HEK293 (cell line): ENCODE data around the gene VPREB3.
A peak's percentile ranks its signal among the peaks of the same experiment; 100 is the strongest.

Experiments
- AEBP2 ChIP-seq: fragments of 450-650 bp; formaldehyde crosslinking; IDR thresholded peaks from 2 replicates; pipeline ENCODE4 v1.5.1; 2016; ENCODE audit warnings: missing biosample characterization, missing genetic modification characterization, borderline replicate concordance
- CTCF ChIP-seq: fragments of 450-650 bp; formaldehyde crosslinking; IDR thresholded peaks from 2 replicates; pipeline ENCODE4 v1.5.1; 2016; ENCODE audit warnings: missing biosample characterization, missing genetic modification characterization
- GLIS1 ChIP-seq: fragments of 450-650 bp; formaldehyde crosslinking; IDR thresholded peaks from 2 replicates; pipeline ENCODE4 v1.5.1; 2016; ENCODE audit warnings: missing biosample characterization, missing genetic modification characterization
- GLIS2 ChIP-seq: fragments of 450-650 bp; formaldehyde crosslinking; IDR thresholded peaks from 2 replicates; pipeline ENCODE4 v1.5.1; 2016; ENCODE audit warnings: missing biosample characterization, missing genetic modification characterization
- HOXD13 ChIP-seq: sonication (generic); formaldehyde crosslinking; IDR thresholded peaks from 2 replicates; pipeline ENCODE4 v1.8.0; 2022; ENCODE audit warnings: missing genetic modification reagents, borderline replicate concordance
- INSM2 ChIP-seq: fragments of 450-650 bp; formaldehyde crosslinking; IDR thresholded peaks from 2 replicates; pipeline ENCODE4 v1.5.1; 2016; ENCODE audit warnings: missing biosample characterization, missing genetic modification characterization
- SETDB1 ChIP-seq: IDR thresholded peaks from one replicate; pipeline ENCODE4 v1.6.1; 2017; ENCODE audit warnings: mild to moderate bottlenecking, low read length, moderate library complexity, mixed read lengths; ENCODE audit not compliant: insufficient read length
- SP2 ChIP-seq: fragments of 450-650 bp; formaldehyde crosslinking; IDR thresholded peaks from 2 replicates; pipeline ENCODE4 v1.5.1; 2016; ENCODE audit warnings: missing biosample characterization, missing genetic modification characterization
- SP3 ChIP-seq: fragments of 450-650 bp; formaldehyde crosslinking; IDR thresholded peaks from 2 replicates; pipeline ENCODE4 v1.5.1; 2016; ENCODE audit warnings: missing biosample characterization, missing genetic modification characterization
- SP7 ChIP-seq: fragments of 450-650 bp; formaldehyde crosslinking; IDR thresholded peaks from 2 replicates; pipeline ENCODE4 v1.5.1; 2016; ENCODE audit warnings: missing biosample characterization, missing genetic modification characterization
- ZBTB49 ChIP-seq: fragments of 450-650 bp; formaldehyde crosslinking; IDR thresholded peaks from 2 replicates; pipeline ENCODE4 v1.5.1; 2016; ENCODE audit warnings: missing biosample characterization, missing genetic modification characterization, low read depth
- ZBTB6 ChIP-seq: fragments of 450-650 bp; formaldehyde crosslinking; IDR thresholded peaks from 2 replicates; pipeline ENCODE4 v1.5.1; 2017; ENCODE audit warnings: missing biosample characterization, missing genetic modification characterization
- ZNF140 ChIP-seq: fragments of 450-650 bp; formaldehyde crosslinking; IDR thresholded peaks from 2 replicates; pipeline ENCODE4 v1.5.1; 2016; ENCODE audit warnings: missing biosample characterization, missing genetic modification characterization
- ZNF174 ChIP-seq: fragments of 450-650 bp; formaldehyde crosslinking; IDR thresholded peaks from 2 replicates; pipeline ENCODE4 v1.5.0; 2017; ENCODE audit warnings: missing biosample characterization, mild to moderate bottlenecking, missing genetic modification characterization
- ZNF23 ChIP-seq: fragments of 450-650 bp; formaldehyde crosslinking; IDR thresholded peaks from 2 replicates; pipeline ENCODE4 v1.5.1; 2016; ENCODE audit warnings: missing biosample characterization, missing genetic modification characterization, borderline replicate concordance
- ZNF248 ChIP-seq: fragments of 450-650 bp; formaldehyde crosslinking; IDR thresholded peaks from 2 replicates; pipeline ENCODE4 v1.5.1; 2017; ENCODE audit warnings: missing biosample characterization, missing genetic modification characterization
- ZNF280D ChIP-seq: fragments of 450-650 bp; formaldehyde crosslinking; IDR thresholded peaks from 2 replicates; pipeline ENCODE4 v1.5.1; 2016; ENCODE audit warnings: missing biosample characterization, missing genetic modification characterization
- ZNF335 ChIP-seq: fragments of 450-650 bp; formaldehyde crosslinking; conservative IDR thresholded peaks from 2 replicates; pipeline ENCODE4 v1.5.1; 2016; ENCODE audit warnings: missing biosample characterization, missing genetic modification characterization
- ZNF350 ChIP-seq: fragments of 450-650 bp; formaldehyde crosslinking; IDR thresholded peaks from 2 replicates; pipeline ENCODE4 v1.5.0; 2017; ENCODE audit warnings: missing biosample characterization, mild to moderate bottlenecking, missing genetic modification characterization
- ZNF37A ChIP-seq: fragments of 450-650 bp; IDR thresholded peaks from 2 replicates; pipeline ENCODE4 v1.5.1; 2018; ENCODE audit warnings: missing biosample characterization, missing genetic modification characterization
- ZNF391 ChIP-seq: fragments of 450-650 bp; formaldehyde crosslinking; IDR thresholded peaks from 2 replicates; pipeline ENCODE4 v1.5.1; 2016; ENCODE audit warnings: low read depth, missing biosample characterization, missing genetic modification characterization, borderline replicate concordance
- ZNF488 ChIP-seq: fragments of 450-650 bp; formaldehyde crosslinking; IDR thresholded peaks from 2 replicates; pipeline ENCODE4 v1.5.1; 2016; ENCODE audit warnings: missing biosample characterization, missing genetic modification characterization
- ZNF501 ChIP-seq: fragments of 450-650 bp; formaldehyde crosslinking; IDR thresholded peaks from 2 replicates; pipeline ENCODE4 v1.5.1; 2016; ENCODE audit warnings: missing biosample characterization, missing genetic modification characterization
- ZNF560 ChIP-seq: fragments of 450-650 bp; formaldehyde crosslinking; IDR thresholded peaks from 2 replicates; pipeline ENCODE4 v1.5.1; 2017; ENCODE audit warnings: missing biosample characterization, missing genetic modification characterization, borderline replicate concordance
- ZNF580 ChIP-seq: fragments of 450-650 bp; formaldehyde crosslinking; IDR thresholded peaks from 2 replicates; pipeline ENCODE4 v1.5.1; 2016; ENCODE audit warnings: missing biosample characterization, missing genetic modification characterization
- ZNF677 ChIP-seq: fragments of 450-650 bp; IDR thresholded peaks from 2 replicates; pipeline ENCODE4 v1.5.0; 2018; ENCODE audit warnings: missing biosample characterization, mild to moderate bottlenecking, missing genetic modification characterization, moderate library complexity

VPREB3 gene

GRCh38 chr22:23786752-23787599 lies 32.8 kb upstream of the VPREB3 start, which contains the start of gene SMARCB1 (continued):
- TF ChIP-seq ZNF391 (tag by site-specific recombination), result no peak
- no peak for TF ChIP-seq ZNF488 (tag by site-specific recombination)
- TF ChIP-seq AEBP2 (tag by site-specific recombination), result no peak
- TF ChIP-seq ZNF560, result no peak
- TF ChIP-seq ZNF501 (tag by site-specific recombination), result no peak
- TF ChIP-seq CTCF (tag by site-specific recombination), result no peak
- no peak for TF ChIP-seq ZBTB49
- no peak for TF ChIP-seq ZNF580
- peak; percentile 36; the same call in 1 of the 2 replicates for TF ChIP-seq GLIS1 (tag by site-specific recombination)
- TF ChIP-seq ZNF248 (tag by site-specific recombination), result no peak
- TF ChIP-seq ZNF280D (tag by site-specific recombination), result no peak
- TF ChIP-seq ZNF350 (tag by site-specific recombination), result no peak
- TF ChIP-seq HOXD13, result no peak
- TF ChIP-seq SETDB1, result no peak
- no peak for TF ChIP-seq ZNF37A
- TF ChIP-seq INSM2 (tag by site-specific recombination), result no peak
- 0 out of 2 replicates have a peak, but pooled peaks have one; percentile 3 for TF ChIP-seq ZNF677 (tag by site-specific recombination)
- TF ChIP-seq ZNF140 (tag by site-specific recombination), result no peak
- TF ChIP-seq ZNF23, result no peak
- TF ChIP-seq SP3, result peak; percentile 70
- peak; percentile 35; the same call in 1 of the 2 replicates for TF ChIP-seq SP2
- peak; percentile 64; the same call in 1 of the 2 replicates for TF ChIP-seq ZNF335
- TF ChIP-seq ZNF174 (tag by site-specific recombination), result no peak
- no peak for TF ChIP-seq ZBTB6
- TF ChIP-seq SP7 (tag by site-specific recombination), result peak; percentile 31; the same call in 1 of the 2 replicates
- peak; percentile 31; the same call in 1 of the 2 replicates for TF ChIP-seq GLIS2 (tag by site-specific recombination)
